ENCODE measurements around the gene ADGRD1. TPM values are rescaled to one million over a fixed set of nuclear protein-coding genes. Genes with fewer than 3 reads are reported as not detected.
A peak's percentile ranks its signal among the peaks of the same experiment; 100 is the strongest.

Gene ADGRD1
- total and polyA plus RNA-seq, 8 donors = 25.6 to 167 (median 33.4) TPM

- TF ChIP-seq, protein P1, sequence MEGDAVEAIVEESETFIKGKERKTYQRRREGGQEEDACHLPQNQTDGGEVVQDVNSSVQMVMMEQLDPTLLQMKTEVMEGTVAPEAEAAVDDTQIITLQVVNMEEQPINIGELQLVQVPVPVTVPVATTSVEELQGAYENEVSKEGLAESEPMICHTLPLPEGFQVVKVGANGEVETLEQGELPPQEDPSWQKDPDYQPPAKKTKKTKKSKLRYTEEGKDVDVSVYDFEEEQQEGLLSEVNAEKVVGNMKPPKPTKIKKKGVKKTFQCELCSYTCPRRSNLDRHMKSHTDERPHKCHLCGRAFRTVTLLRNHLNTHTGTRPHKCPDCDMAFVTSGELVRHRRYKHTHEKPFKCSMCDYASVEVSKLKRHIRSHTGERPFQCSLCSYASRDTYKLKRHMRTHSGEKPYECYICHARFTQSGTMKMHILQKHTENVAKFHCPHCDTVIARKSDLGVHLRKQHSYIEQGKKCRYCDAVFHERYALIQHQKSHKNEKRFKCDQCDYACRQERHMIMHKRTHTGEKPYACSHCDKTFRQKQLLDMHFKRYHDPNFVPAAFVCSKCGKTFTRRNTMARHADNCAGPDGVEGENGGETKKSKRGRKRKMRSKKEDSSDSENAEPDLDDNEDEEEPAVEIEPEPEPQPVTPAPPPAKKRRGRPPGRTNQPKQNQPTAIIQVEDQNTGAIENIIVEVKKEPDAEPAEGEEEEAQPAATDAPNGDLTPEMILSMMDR (IDR thresholded peaks at IDR 0.05) = no peak
- no peaks in the 10 kb centered on the region for H3K9me3 ChIP-seq
- H3K4me1 ChIP-seq = peaks cover 0 to 4% of the 10 kb centered on the region in 2 donors
- no peak overlapping the region for H3K27ac ChIP-seq
- peaks cover 0 to 4% of the 10 kb centered on the region in 2 donors for H3K36me3 ChIP-seq
- no peaks in the 10 kb centered on the region for H3K27me3 ChIP-seq
- intact Hi-C loops (cut with DNase I) = no loop called here
- no peak for DNase-seq
- peak; percentile 7 for ATAC-seq
- no peak overlapping the region for H3K4me3 ChIP-seq
Measured at GRCh38 chr12:131112021-131112420, 158.3 kb downstream of the ADGRD1 start.

- TF ChIP-seq, protein P1 (IDR thresholded peaks at IDR 0.05) = no peak
- intact Hi-C loops (cut with DNase I) = no loop called here
- no peak for DNase-seq
- Histone ChIP-seq H3K27ac (no peak overlapping the region), H3K27me3 (no peaks in the 10 kb centered on the region), H3K9me3 (no peaks in the 10 kb centered on the region), H3K36me3 (peaks cover 0 to 4% of the 10 kb centered on the region in 2 donors), H3K4me1 (peaks cover 0 to 4% of the 10 kb centered on the region in 2 donors), H3K4me3 (no peak overlapping the region)
- ATAC-seq = peak; percentile 62
Measured at GRCh38 chr12:131112700-131113290, 159.1 kb downstream of the ADGRD1 start.

- TF ChIP-seq, protein P1 (IDR thresholded peaks at IDR 0.05) = no peak
- Histone ChIP-seq H3K9me3 (no peaks in the 10 kb centered on the region), H3K36me3 (peaks cover 0 to 10% of the 10 kb centered on the region in 2 donors), H3K4me3 (no peak overlapping the region), H3K4me1 (peaks cover 0 to 4% of the 10 kb centered on the region in 2 donors), H3K27ac (no peak overlapping the region), H3K27me3 (no peaks in the 10 kb centered on the region)
- intact Hi-C loops (cut with DNase I) = no loop called here
- ATAC-seq = no peak
- no peak for DNase-seq
Measured at GRCh38 chr12:131113568-131114270, 160.0 kb downstream of the ADGRD1 start.

- DNase-seq = no peak
- Histone ChIP-seq H3K9me3 (no peaks in the 10 kb centered on the region), H3K4me1 (peaks cover 0 to 4% of the 10 kb centered on the region in 2 donors), H3K4me3 (no peak overlapping the region), H3K36me3 (peaks cover 0 to 10% of the 10 kb centered on the region in 2 donors), H3K27me3 (no peaks in the 10 kb centered on the region), H3K27ac (no peak overlapping the region)
- no peak for ATAC-seq
- intact Hi-C loops (cut with DNase I) = no loop called here
- TF ChIP-seq, protein P1 (IDR thresholded peaks at IDR 0.05) = no peak
Measured at GRCh38 chr12:131114271-131114670, 160.6 kb downstream of the ADGRD1 start.

- H3K36me3 ChIP-seq = peaks cover 0 to 10% of the 10 kb centered on the region in 2 donors
- no peak for DNase-seq
- TF ChIP-seq, protein P1 (IDR thresholded peaks at IDR 0.05) = no peak
Measured at GRCh38 chr12:131114942-131115584, 161.4 kb downstream of the ADGRD1 start.

More at GRCh38 chr12:131114942-131115584, 161.4 kb downstream of the ADGRD1 start:
- no peak for ATAC-seq
- Histone ChIP-seq H3K4me1 (peaks cover 0 to 4% of the 10 kb centered on the region in 2 donors), H3K27ac (no peak overlapping the region), H3K9me3 (no peaks in the 10 kb centered on the region), H3K4me3 (no peak overlapping the region), H3K27me3 (no peaks in the 10 kb centered on the region)
- intact Hi-C loops (cut with DNase I) = no loop called here

Data from left lung (tissue), 10 donors.